ENCODE measurements around the gene AGAP3. TPM values are rescaled to one million over a fixed set of nuclear protein-coding genes. Genes with fewer than 3 reads are reported as not detected.

AGAP3 gene
- total and polyA plus RNA-seq, 4 donors = 3.9 to 27.0 (median 17.6) TPM

DNA sequence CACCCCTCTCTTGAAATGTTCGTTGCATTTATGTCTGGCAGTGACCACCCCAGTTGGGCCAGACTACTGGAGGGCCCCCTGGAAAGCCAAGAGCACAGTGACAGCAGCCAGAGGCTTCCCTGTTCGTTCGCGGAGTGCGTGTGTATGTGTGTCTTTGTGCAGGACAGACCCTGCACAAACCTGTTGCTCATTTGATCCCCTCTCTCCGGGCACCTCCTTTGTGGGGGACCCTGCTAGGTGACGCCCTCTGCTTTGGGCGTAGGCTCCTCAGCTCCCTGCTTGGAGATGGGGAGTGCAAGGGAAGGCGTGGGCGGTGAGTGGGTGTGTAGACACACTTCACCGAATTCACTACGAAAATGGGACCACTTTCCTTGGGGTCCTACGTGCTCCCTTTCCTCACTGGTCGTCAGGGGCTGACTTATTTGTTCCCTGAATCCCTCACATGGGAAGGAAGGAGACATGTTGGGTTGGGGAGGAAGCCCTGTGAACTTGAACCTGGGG, 38.7 kb downstream of the AGAP3 start:
- no peak overlapping the region for H3K4me3 ChIP-seq (ENCODE audit: low read depth in 1 of 3, low read length in 3 of 3)
- no peak for DNase-seq (ENCODE audit: low spot score)
- H3K9ac ChIP-seq (ENCODE audit: low read depth in 1 of 2, low read length in 2 of 2) = no peak overlapping the region
- no peaks in the 10 kb centered on the region for H3K9me3 ChIP-seq (ENCODE audit: control insufficient read depth in 4 of 4, low read length in 3 of 4)
- H3K4me1 ChIP-seq (ENCODE audit: control insufficient read depth in 4 of 4, insufficient read depth in 4 of 4, low read length in 3 of 4) = no peaks in the 10 kb centered on the region
- peaks cover 2 to 30% (median 14%) of the 10 kb centered on the region in 4 donors for H3K36me3 ChIP-seq (ENCODE audit: control insufficient read depth in 4 of 4, insufficient read depth in 3 of 4, low read depth in 1 of 4, low read length in 3 of 4)
- H3K27me3 ChIP-seq (ENCODE audit: control insufficient read depth in 4 of 4, insufficient read depth in 4 of 4, low read length in 3 of 4) = no peaks in the 10 kb centered on the region
- WGBS = 94% methylated on average over 14 of the region's 14 CpGs
- TF ChIP-seq TAF1 (conservative IDR thresholded peaks at IDR 0.05) (no peak), RAD21 (IDR thresholded peaks at IDR 0.05) (no peak), EGR1 (IDR thresholded peaks at IDR 0.05; ENCODE audit: low read depth in 2 of 2) (no peak), JUND (IDR thresholded peaks at IDR 0.05) (no peak), RXRA (IDR thresholded peaks at IDR 0.05) (no peak), NR2F2 (IDR thresholded peaks at IDR 0.05) (no peak), SP1 (IDR thresholded peaks at IDR 0.05) (no peak), FOXA2 (IDR thresholded peaks at IDR 0.05) (no peak), GABPA (IDR thresholded peaks at IDR 0.05 in 1 of 2, conservative IDR thresholded peaks at IDR 0.05 in 1 of 2) (no peak), YY1 (IDR thresholded peaks at IDR 0.05) (no peak), HNF4A (conservative IDR thresholded peaks at IDR 0.05) (no peak)
- TF ChIP-seq, protein P1, sequence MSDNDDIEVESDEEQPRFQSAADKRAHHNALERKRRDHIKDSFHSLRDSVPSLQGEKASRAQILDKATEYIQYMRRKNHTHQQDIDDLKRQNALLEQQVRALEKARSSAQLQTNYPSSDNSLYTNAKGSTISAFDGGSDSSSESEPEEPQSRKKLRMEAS (IDR thresholded peaks at IDR 0.05) = no peak
- TF ChIP-seq, protein P2, sequence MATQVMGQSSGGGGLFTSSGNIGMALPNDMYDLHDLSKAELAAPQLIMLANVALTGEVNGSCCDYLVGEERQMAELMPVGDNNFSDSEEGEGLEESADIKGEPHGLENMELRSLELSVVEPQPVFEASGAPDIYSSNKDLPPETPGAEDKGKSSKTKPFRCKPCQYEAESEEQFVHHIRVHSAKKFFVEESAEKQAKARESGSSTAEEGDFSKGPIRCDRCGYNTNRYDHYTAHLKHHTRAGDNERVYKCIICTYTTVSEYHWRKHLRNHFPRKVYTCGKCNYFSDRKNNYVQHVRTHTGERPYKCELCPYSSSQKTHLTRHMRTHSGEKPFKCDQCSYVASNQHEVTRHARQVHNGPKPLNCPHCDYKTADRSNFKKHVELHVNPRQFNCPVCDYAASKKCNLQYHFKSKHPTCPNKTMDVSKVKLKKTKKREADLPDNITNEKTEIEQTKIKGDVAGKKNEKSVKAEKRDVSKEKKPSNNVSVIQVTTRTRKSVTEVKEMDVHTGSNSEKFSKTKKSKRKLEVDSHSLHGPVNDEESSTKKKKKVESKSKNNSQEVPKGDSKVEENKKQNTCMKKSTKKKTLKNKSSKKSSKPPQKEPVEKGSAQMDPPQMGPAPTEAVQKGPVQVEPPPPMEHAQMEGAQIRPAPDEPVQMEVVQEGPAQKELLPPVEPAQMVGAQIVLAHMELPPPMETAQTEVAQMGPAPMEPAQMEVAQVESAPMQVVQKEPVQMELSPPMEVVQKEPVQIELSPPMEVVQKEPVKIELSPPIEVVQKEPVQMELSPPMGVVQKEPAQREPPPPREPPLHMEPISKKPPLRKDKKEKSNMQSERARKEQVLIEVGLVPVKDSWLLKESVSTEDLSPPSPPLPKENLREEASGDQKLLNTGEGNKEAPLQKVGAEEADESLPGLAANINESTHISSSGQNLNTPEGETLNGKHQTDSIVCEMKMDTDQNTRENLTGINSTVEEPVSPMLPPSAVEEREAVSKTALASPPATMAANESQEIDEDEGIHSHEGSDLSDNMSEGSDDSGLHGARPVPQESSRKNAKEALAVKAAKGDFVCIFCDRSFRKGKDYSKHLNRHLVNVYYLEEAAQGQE (IDR thresholded peaks at IDR 0.05) = no peak
- H3K27ac ChIP-seq (ENCODE audit: low read depth in 1 of 2, low read length in 2 of 2) = no peak overlapping the region

DNA sequence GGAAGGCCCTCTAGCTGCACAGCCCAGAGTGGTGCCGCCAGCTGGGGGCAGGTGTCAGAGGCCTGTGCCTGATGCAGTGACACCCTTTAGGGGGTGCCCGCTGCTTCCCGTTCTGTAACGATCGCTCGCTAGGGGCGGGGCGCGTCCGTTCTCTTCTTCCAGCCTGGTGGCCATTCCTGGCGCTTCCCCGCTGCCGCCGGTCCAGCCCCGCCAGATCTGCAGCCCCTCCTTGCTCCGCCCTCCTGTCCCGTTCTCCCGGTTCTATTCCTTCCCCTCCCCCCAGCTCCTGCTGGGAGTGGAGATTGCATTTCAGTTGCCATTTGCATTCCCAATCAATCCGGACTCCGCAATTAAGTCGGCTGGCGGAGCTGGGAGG, 39.2 kb downstream of the AGAP3 start:
- no peak overlapping the region for H3K9ac ChIP-seq (ENCODE audit: low read depth in 1 of 2, low read length in 2 of 2)

More for the DNA sequence above, 39.2 kb downstream of the AGAP3 start:
- Histone ChIP-seq H3K9me3 (ENCODE audit: control insufficient read depth in 4 of 4, low read length in 3 of 4) (no peaks in the 10 kb centered on the region), H3K27me3 (ENCODE audit: control insufficient read depth in 4 of 4, insufficient read depth in 4 of 4, low read length in 3 of 4) (no peaks in the 10 kb centered on the region), H3K27ac (ENCODE audit: low read depth in 1 of 2, low read length in 2 of 2) (no peak overlapping the region), H3K4me3 (ENCODE audit: low read depth in 1 of 3, low read length in 3 of 3) (no peak overlapping the region), H3K36me3 (ENCODE audit: control insufficient read depth in 4 of 4, insufficient read depth in 3 of 4, low read depth in 1 of 4, low read length in 3 of 4) (peaks cover 2 to 30% (median 16%) of the 10 kb centered on the region in 4 donors), H3K4me1 (ENCODE audit: control insufficient read depth in 4 of 4, insufficient read depth in 4 of 4, low read length in 3 of 4) (no peaks in the 10 kb centered on the region)
- 58% methylated on average over 22 of the region's 22 CpGs for WGBS
- DNase-seq (ENCODE audit: low spot score) = no peak
- TF ChIP-seq TAF1 (conservative IDR thresholded peaks at IDR 0.05) (no peak), GABPA (IDR thresholded peaks at IDR 0.05 in 1 of 2, conservative IDR thresholded peaks at IDR 0.05 in 1 of 2) (no peak), HNF4A (conservative IDR thresholded peaks at IDR 0.05) (no peak), HNF4G (IDR thresholded peaks at IDR 0.05) (no peak), YY1 (IDR thresholded peaks at IDR 0.05) (no peak), EGR1 (IDR thresholded peaks at IDR 0.05; ENCODE audit: low read depth in 2 of 2) (no peak), SP1 (IDR thresholded peaks at IDR 0.05) (no peak), FOXA2 (IDR thresholded peaks at IDR 0.05) (no peak), RAD21 (IDR thresholded peaks at IDR 0.05) (no peak), NR2F2 (IDR thresholded peaks at IDR 0.05) (no peak), RXRA (IDR thresholded peaks at IDR 0.05) (no peak), FOXA1 (IDR thresholded peaks at IDR 0.05) (no peak), JUND (IDR thresholded peaks at IDR 0.05) (no peak)
- TF ChIP-seq, protein P2 (IDR thresholded peaks at IDR 0.05) = no peak
- TF ChIP-seq, protein P1 (IDR thresholded peaks at IDR 0.05) = no peak
- TF ChIP-seq, protein P3, sequence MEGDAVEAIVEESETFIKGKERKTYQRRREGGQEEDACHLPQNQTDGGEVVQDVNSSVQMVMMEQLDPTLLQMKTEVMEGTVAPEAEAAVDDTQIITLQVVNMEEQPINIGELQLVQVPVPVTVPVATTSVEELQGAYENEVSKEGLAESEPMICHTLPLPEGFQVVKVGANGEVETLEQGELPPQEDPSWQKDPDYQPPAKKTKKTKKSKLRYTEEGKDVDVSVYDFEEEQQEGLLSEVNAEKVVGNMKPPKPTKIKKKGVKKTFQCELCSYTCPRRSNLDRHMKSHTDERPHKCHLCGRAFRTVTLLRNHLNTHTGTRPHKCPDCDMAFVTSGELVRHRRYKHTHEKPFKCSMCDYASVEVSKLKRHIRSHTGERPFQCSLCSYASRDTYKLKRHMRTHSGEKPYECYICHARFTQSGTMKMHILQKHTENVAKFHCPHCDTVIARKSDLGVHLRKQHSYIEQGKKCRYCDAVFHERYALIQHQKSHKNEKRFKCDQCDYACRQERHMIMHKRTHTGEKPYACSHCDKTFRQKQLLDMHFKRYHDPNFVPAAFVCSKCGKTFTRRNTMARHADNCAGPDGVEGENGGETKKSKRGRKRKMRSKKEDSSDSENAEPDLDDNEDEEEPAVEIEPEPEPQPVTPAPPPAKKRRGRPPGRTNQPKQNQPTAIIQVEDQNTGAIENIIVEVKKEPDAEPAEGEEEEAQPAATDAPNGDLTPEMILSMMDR (IDR thresholded peaks at IDR 0.05; ENCODE audit: low read depth, low read length, missing input control) = no peak
- TF ChIP-seq, protein P4, sequence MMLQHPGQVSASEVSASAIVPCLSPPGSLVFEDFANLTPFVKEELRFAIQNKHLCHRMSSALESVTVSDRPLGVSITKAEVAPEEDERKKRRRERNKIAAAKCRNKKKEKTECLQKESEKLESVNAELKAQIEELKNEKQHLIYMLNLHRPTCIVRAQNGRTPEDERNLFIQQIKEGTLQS (IDR thresholded peaks at IDR 0.05) = no peak
- TF ChIP-seq, protein P5, sequence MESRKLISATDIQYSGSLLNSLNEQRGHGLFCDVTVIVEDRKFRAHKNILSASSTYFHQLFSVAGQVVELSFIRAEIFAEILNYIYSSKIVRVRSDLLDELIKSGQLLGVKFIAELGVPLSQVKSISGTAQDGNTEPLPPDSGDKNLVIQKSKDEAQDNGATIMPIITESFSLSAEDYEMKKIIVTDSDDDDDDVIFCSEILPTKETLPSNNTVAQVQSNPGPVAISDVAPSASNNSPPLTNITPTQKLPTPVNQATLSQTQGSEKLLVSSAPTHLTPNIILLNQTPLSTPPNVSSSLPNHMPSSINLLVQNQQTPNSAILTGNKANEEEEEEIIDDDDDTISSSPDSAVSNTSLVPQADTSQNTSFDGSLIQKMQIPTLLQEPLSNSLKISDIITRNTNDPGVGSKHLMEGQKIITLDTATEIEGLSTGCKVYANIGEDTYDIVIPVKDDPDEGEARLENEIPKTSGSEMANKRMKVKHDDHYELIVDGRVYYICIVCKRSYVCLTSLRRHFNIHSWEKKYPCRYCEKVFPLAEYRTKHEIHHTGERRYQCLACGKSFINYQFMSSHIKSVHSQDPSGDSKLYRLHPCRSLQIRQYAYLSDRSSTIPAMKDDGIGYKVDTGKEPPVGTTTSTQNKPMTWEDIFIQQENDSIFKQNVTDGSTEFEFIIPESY (IDR thresholded peaks at IDR 0.05) = no peak
